ENCODE results near the gene MAGED1.
"Not testable (repeated sequence)": the region's sequence is repeated elsewhere in the genome, so short reads cannot be mapped to it uniquely, and the experiment has no call there.

The MAGED1 gene

DNA sequence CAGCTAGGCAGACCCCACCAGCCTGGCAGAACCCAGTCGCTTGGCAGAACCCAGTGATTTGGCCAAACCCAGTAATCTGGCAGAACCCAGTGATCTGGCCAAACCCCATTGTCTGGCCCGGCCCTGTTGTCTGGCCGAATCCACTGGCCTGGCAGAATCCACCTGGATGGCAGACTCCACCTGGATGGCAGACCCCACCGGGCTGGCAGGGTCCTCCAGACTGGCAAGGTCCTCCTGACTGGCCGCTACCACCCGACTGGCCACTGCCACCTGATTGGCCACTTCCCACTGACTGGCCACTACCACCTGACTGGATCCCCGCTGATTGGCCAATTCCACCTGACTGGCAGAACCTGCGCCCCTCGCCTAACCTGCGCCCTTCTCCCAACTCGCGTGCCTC lies 3.2 kb downstream of the MAGED1 start:
- DNase-seq: no peak

GRCh38 chrX:51899741-51900140 lies 6.3 kb downstream of the MAGED1 start:
- DNase-seq: no peak

- no peak for DNase-seq
Observed at GRCh38 chrX:51902510-51903050, 9.2 kb downstream of the MAGED1 start.

DNA sequence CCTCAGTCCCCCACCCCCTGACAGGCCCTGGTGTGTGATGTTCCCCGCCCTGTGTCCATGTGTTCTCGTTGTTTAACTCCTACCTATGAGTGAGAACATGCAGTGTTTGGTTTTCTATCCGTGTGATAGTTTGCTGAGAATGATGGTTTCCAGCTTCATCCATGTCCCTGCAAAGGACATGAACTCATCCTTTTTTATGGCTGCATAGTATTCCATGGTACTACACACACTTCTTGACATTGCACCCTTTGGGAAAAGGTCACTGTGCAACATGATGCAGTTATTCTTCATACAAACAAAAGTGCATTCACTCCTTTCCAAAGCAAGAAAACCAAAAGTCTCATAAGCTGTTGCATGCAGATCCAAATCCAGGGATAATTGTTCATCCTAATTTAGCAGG lies 11.7 kb downstream of the MAGED1 start:
- not testable (repeated sequence) for DNase-seq

- no peak for DNase-seq
Observed at GRCh38 chrX:51905711-51906110, 12.3 kb downstream of the MAGED1 start.

GRCh38 chrX:51917604-51918003 lies 24.2 kb downstream of the MAGED1 start:
- no peak for DNase-seq

- DNase-seq: no peak
Observed at GRCh38 chrX:51922561-51922960, 29.1 kb downstream of the MAGED1 start.

DNA sequence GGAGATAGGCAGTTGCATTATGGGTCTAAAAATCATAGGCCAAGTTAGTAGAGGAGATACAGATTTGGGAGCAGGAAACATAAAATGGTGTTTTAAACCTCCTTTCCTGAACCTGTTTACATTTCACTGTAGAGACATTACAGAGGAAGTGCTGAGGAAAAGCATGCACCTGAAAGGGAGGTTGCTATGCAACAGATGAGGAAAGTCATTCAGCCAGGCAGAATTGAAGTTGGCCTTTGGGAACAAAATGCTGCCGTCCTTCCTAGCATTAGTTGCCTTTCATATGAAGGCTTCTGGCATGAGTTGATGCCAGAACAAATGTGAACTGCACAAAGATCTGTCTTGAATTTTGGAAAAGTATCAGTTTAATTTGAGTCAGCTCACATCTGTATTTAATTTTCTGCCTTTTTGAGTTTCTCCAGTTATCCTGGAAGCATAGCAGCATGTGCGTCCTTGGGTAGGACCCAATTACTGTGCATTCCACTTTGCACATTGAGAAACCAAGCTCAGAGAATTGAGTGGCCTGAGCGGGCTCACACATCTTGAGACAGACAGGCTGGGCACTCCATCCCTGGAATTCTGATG lies 38.2 kb downstream of the MAGED1 start:
- DNase-seq: no peak
